Measurements from ENCODE around the gene HCN2.

DNA sequence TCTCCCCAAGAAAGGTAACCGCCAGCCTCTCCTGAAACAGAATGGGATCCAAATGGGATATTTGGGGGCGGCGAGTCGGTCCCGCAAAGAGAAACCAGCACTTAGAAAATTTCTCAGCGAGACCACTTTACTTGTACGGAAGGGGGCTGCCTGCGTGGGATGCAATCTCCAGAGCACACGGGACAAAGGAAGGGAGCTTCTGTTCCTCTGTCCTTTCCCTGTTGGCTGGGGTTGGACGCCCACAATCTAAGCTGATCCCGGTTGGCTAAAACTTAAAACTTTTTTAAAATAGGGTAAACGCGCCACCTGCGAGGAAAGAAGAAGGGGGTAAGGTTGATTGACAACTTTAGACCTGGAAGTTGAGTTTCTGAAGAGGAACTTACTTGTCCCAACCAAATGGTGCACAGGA lies 18.1 kb upstream of the HCN2 start:
- no peak for TF ChIP-seq EZH2 (IDR thresholded peaks at IDR 0.05; ENCODE audit: borderline replicate concordance, insufficient read depth, low read length, poor library complexity, severe bottlenecking)
- TF ChIP-seq, protein P1, sequence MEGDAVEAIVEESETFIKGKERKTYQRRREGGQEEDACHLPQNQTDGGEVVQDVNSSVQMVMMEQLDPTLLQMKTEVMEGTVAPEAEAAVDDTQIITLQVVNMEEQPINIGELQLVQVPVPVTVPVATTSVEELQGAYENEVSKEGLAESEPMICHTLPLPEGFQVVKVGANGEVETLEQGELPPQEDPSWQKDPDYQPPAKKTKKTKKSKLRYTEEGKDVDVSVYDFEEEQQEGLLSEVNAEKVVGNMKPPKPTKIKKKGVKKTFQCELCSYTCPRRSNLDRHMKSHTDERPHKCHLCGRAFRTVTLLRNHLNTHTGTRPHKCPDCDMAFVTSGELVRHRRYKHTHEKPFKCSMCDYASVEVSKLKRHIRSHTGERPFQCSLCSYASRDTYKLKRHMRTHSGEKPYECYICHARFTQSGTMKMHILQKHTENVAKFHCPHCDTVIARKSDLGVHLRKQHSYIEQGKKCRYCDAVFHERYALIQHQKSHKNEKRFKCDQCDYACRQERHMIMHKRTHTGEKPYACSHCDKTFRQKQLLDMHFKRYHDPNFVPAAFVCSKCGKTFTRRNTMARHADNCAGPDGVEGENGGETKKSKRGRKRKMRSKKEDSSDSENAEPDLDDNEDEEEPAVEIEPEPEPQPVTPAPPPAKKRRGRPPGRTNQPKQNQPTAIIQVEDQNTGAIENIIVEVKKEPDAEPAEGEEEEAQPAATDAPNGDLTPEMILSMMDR (IDR thresholded peaks at IDR 0.05; ENCODE audit: poor library complexity, severe bottlenecking), result no peak

Data from neural cell (in vitro differentiated cells).